ENCODE data around the gene CXXC5. TPM values are rescaled to one million over a fixed set of nuclear protein-coding genes. Genes with fewer than 3 reads are reported as not detected.

The CXXC5 gene
- total RNA-seq, 1 experiment from 2014 or later: 97.2 TPM

GRCh38 chr5:139732019-139732418, 83.9 kb downstream of the CXXC5 start:
- H3K4me3 Mint-ChIP-seq: no peak overlapping the region
- H3K27ac Mint-ChIP-seq: no peak overlapping the region
- peaks cover 5% of the 10 kb centered on the region for H3K4me1 Mint-ChIP-seq
- DNase-seq (ENCODE audit: low spot score): no peak
- H3K27me3 Mint-ChIP-seq (ENCODE audit: low read depth): no peaks in the 10 kb centered on the region
- no peaks in the 10 kb centered on the region for H3K9me3 Mint-ChIP-seq
- TF ChIP-seq NR1H2 (CRISPR knock-in tag; IDR thresholded peaks at IDR 0.05) (no peak), HMGA2 (CRISPR knock-in tag; IDR thresholded peaks at IDR 0.05) (no peak)
- ChIA-PET POLR2A (interaction anchor here (0.6 kb wide), 1 partner anchor 23 kb away, joined by 3 read pairs; no protein-coding TSS in a partner anchor), CTCF (interaction anchor here (1.0 to 1.4 kb wide), 2 partner anchors 21 to 43 kb away, joined by 3 to 5 read pairs; no protein-coding TSS in a partner anchor)
- H3K36me3 Mint-ChIP-seq: no peaks in the 10 kb centered on the region
- ATAC-seq: no peak

- CTCF ChIA-PET: interaction anchor here (0.7 to 1.2 kb wide), 3 partner anchors 32 to 73 kb away, joined by 3 to 5 read pairs (median 4); no protein-coding TSS in a partner anchor
- Mint-ChIP-seq H3K36me3 (no peaks in the 10 kb centered on the region), H3K4me1 (peaks cover 9% of the 10 kb centered on the region), H3K4me3 (no peak overlapping the region), H3K27me3 (ENCODE audit: low read depth) (no peaks in the 10 kb centered on the region), H3K27ac (0 out of 2 replicates have a peak overlapping the region, but pooled peaks have one; percentile 32), H3K9me3 (no peaks in the 10 kb centered on the region)
- no peak for ATAC-seq
- POLR2A ChIA-PET: interaction anchor here (0.6 kb wide), 1 partner anchor 25 kb away, joined by 3 read pairs; no protein-coding TSS in a partner anchor
- DNase-seq (ENCODE audit: low spot score): no peak
- TF ChIP-seq NR3C1 (CRISPR knock-in tag; conservative IDR thresholded peaks at IDR 0.05; ENCODE audit: low read depth) (no peak), MXD4 (CRISPR knock-in tag; IDR thresholded peaks at IDR 0.05; ENCODE audit: borderline replicate concordance) (no peak), AR (CRISPR knock-in tag; IDR thresholded peaks at IDR 0.05) (no peak)
Observed at GRCh38 chr5:139733010-139733688, 85.0 kb downstream of the CXXC5 start.

Other genes starting within 250 kb of the CXXC5 start
- 12.9 to 13.9 TPM (median 13.2 TPM) in 3 replicates for gene SPATA24, start 244.3 kb upstream of the CXXC5 start, total RNA-seq (2021)
- gene DNAJC18, start 208.8 kb upstream of the CXXC5 start, total RNA-seq (2021): 23.7 to 29.1 TPM (median 28.9 TPM) in 3 replicates
- gene ECSCR, start 185.6 kb upstream of the CXXC5 start, total RNA-seq (2021): 1.8 to 2.7 TPM (median 2.3 TPM) in 3 replicates
- gene SMIM33, start 177.3 kb upstream of the CXXC5 start, total RNA-seq (2021): not detected in 3 replicates
- 0.37 to 1.6 TPM (median 0.64 TPM) in 3 replicates for gene STING1, start 165.6 kb upstream of the CXXC5 start, total RNA-seq (2021)
- gene UBE2D2, start 87.0 kb upstream of the CXXC5 start, total RNA-seq (2021): 183 to 204 TPM (median 184 TPM) in 3 replicates
- gene PSD2, start 147.5 kb downstream of the CXXC5 start, total RNA-seq (2021): 0.55 to 0.57 TPM (median 0.57 TPM) in 3 replicates